Endothelial cell of umbilical vein (primary cell): ENCODE results near the gene MEGF11. TPM values are rescaled to one million over a fixed set of nuclear protein-coding genes. Genes with fewer than 3 reads are reported as not detected.

Experiments used
- BruUV-seq: library from RNA; stranded (reverse); fragments of 400-500 nt; replicated peaks from 2 replicates; lab custom pipeline; 2021; lab: Mats Ljungman, UMichigan
- CTCF ChIA-PET: fragments of 300-600, 350-600 bp; sonication (Branson Sonifier 250); formaldehyde crosslinking; loops from one replicate; lab custom pipeline; 2021; ENCODE audit warnings: antibody characterized with exemption, inconsistent platforms; lab: Charles Lee
- POLR2A ChIA-PET: fragments of 300-600, 350-600 bp; sonication (Branson Sonifier 250); formaldehyde crosslinking; loops from one replicate; lab custom pipeline; 2021; ENCODE audit warnings: antibody characterized with exemption, inconsistent platforms; lab: Charles Lee
- DNase-seq: peaks from one replicate; pipeline ENCODE4 v3.0.0-alpha.2; 2011; ENCODE audit warnings: low read depth, low spot score
- FAIRE-seq: peaks from 2 replicates; lab custom pipeline; 2011; peaks lifted over from hg19 to GRCh38; lab: Jason Lieb, UNC
- H2AFZ ChIP-seq: 2 replicates; pipeline ENCODE4 v1.6.0; 2012; ENCODE audit warnings: low read depth, low read length, control low read depth, inconsistent platforms
- H3K27ac ChIP-seq: 2 replicates; pipeline ENCODE4 v1.5.1; 2011; ENCODE audit warnings: low read depth, mild to moderate bottlenecking, control low read depth, low read length, moderate library complexity; ENCODE audit not compliant: insufficient read depth
- H3K27me3 ChIP-seq, 2 experiments: 2 replicates each; pipeline versions ENCODE4 v1.6.0 to v1.6.1; 2011; ENCODE audit warnings: low read length in 2 of 2, mixed read lengths in 1 of 2; ENCODE audit not compliant: control insufficient read depth in 2 of 2, insufficient read depth in 2 of 2
- H3K36me3 ChIP-seq, 2 experiments: 2 replicates in 1 of 2; 3 replicates in 1 of 2; pipeline ENCODE4 v1.5.1; 2011; ENCODE audit warnings: low read length in 2 of 2, mild to moderate bottlenecking in 1 of 2, moderate library complexity in 1 of 2; ENCODE audit not compliant: control insufficient read depth in 2 of 2, insufficient read depth in 2 of 2; ENCODE audit errors: extremely low read depth in 1 of 2
- H3K4me1 ChIP-seq: 3 replicates; pipeline ENCODE4 v1.5.1; 2011; ENCODE audit warnings: mild to moderate bottlenecking, low read length; ENCODE audit not compliant: control insufficient read depth, insufficient read depth; ENCODE audit errors: extremely low read depth
- H3K4me2 ChIP-seq: 2 replicates; pipeline ENCODE4 v1.6.1; 2011; ENCODE audit warnings: low read length, control low read depth, mixed read lengths; ENCODE audit not compliant: insufficient read depth
- H3K4me3 ChIP-seq, 3 experiments: fragments of 200-600 bp in 1 of 3; sonication (generic), shearing (Covaris generic) in 1 of 3; replicated peaks in 1 of 3; 2 replicates each; pipeline ENCODE4 v1.5.1; 2011 to 2016; ENCODE audit warnings: control low read depth in 3 of 3, low read length in 3 of 3, mild to moderate bottlenecking in 2 of 3, inconsistent platforms in 1 of 3, low read depth in 1 of 3, moderate library complexity in 1 of 3; ENCODE audit not compliant: insufficient read depth in 1 of 3
- H3K79me2 ChIP-seq: 2 replicates; pipeline ENCODE4 v1.6.0; 2012; ENCODE audit warnings: low read length, inconsistent platforms; ENCODE audit not compliant: control insufficient read depth, insufficient read depth
- H3K9ac ChIP-seq: replicated peaks from 2 replicates; pipeline ENCODE3; 2011; ENCODE audit warnings: low read length, control low read depth; ENCODE audit not compliant: insufficient read depth; ENCODE audit errors: extremely low read depth
- H3K9me1 ChIP-seq: replicated peaks from 3 replicates; pipeline ENCODE4 v1.6.0; 2011; ENCODE audit warnings: mild to moderate bottlenecking, low read length; ENCODE audit not compliant: control insufficient read depth, insufficient read depth; ENCODE audit errors: extremely low read depth
- H3K9me3 ChIP-seq: replicated peaks from 2 replicates; pipeline ENCODE4 v1.5.1; 2012; ENCODE audit warnings: low read length, inconsistent platforms; ENCODE audit not compliant: control insufficient read depth, insufficient read depth
- H4K20me1 ChIP-seq: replicated peaks from 2 replicates; pipeline ENCODE3; 2011; ENCODE audit warnings: mild to moderate bottlenecking, low read length; ENCODE audit not compliant: control insufficient read depth, insufficient read depth; ENCODE audit errors: extremely low read depth
- CTCF ChIP-seq, 2 donors: IDR thresholded peaks; 1 replicate in 1 of 2; 2 replicates in 1 of 2; pipeline ENCODE4 v1.5.1; 2011; ENCODE audit warnings: low read length in 2 of 2, mild to moderate bottlenecking in 2 of 2, moderate library complexity in 2 of 2, control low read depth in 1 of 2, inconsistent platforms in 1 of 2, low read depth in 1 of 2; ENCODE audit not compliant: insufficient read depth in 1 of 2; ENCODE audit errors: extremely low read depth in 1 of 2
- GATA2 ChIP-seq: IDR thresholded peaks from 2 replicates; pipeline ENCODE4 v1.7.0; 2011; ENCODE audit warnings: low read depth, mild to moderate bottlenecking, moderate library complexity, mixed read lengths, low read length; ENCODE audit not compliant: insufficient read length, insufficient read depth
- MYC ChIP-seq: IDR thresholded peaks from one replicate; pipeline ENCODE4 v1.6.1; 2011; ENCODE audit warnings: mild to moderate bottlenecking, low read depth, low read length
- POLR2AphosphoS5 ChIP-seq: IDR thresholded peaks from 2 replicates; pipeline ENCODE4 v1.6.1; 2012; ENCODE audit warnings: low read depth, mild to moderate bottlenecking, control low read depth, low read length, moderate library complexity; ENCODE audit not compliant: insufficient read depth
- dilution Hi-C: fragments of 300-500 bp; cut with MboI; formaldehyde crosslinking; loops from one replicate; pipeline ENCODE4 v1.15.0; 2019; ENCODE audit warnings: low sequenced_read_pairs; ENCODE audit not compliant: extremely low pct_ligation_motif_present
- intact Hi-C: fragments of 100-400 bp; cut with micrococcal nuclease; formaldehyde crosslinking; loops from one replicate; pipeline ENCODE4 v1.10.0; 2022
- polyA plus RNA-seq, 4 experiments: library from polyadenylated mRNA; depleted of rRNA in 3 of 4; stranded (reverse) in 3 of 4; unstranded in 1 of 4; fragments of >200 nt; gene quantifications; 2 replicates each; pipeline versions ENCODE4 v1.2.1 to v1.2.3, GENCODE V29; 2011 to 2012; ENCODE audit warnings: missing spikeins in 1 of 4
- total RNA-seq: library from RNA; stranded (reverse); gene quantifications from 2 replicates; pipeline ENCODE4 v1.2.3, GENCODE V29; 2021

MEGF11 gene
- total and polyA plus RNA-seq, 2 donors (not counting 3 experiments of a cell fraction or from before 2014, with no cell fraction given): not detected

DNA sequence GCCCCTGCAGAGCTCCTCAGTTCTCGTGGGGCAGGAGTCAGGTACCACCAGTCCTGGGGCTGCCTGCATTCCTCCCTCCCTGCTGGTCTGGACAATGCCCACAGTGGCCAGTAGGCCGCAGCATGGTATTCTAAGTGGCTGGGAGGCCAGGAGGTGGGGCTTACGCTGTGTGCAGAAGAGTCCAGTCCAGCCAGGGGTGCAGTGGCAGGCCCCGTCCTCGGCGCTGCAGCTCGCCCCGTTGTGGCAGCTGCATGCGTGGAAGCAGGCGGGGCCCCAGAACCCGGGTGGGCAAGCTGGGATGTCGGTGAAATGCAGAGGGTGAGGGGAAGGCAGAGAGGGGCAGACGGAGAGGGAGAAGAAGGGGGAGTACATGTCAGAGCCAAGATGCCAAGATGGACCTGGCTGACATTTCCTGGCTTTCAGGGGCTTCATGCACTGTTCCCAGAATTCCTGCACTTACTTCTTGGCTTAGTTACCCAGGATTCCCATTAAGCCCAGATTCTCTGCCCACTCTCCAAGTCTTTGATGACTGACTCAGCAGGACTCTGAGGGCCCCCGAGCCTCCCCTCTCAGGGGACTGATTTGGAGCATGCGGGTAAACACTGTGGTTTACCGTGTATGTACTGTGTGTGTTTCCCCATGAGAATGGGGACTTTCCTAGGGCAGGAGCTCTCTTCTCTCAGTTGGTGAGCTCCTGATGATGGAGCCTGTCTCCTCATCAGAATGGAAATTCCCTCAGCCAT lies 336.7 kb downstream of the MEGF11 start:
- no peak overlapping the region for H2AFZ ChIP-seq
- ChIA-PET CTCF (interaction anchor here (0.9 to 2.2 kb wide), 4 partner anchors 15 to 276 kb away, joined by 3 to 6 read pairs (median 4); partner anchors contain the start of gene RAB11A), POLR2A (no interaction called here)
- peak; percentile 52 for DNase-seq
- no TSS peak for BruUV-seq
- peak; percentile 74 for FAIRE-seq
- no peaks in the 10 kb centered on the region for H3K79me2 ChIP-seq
- TF ChIP-seq CTCF (IDR thresholded peaks at IDR 0.05; ENCODE audit: extremely low read depth in 1 of 2, insufficient read depth in 1 of 2, low read depth in 1 of 2, low read length in 2 of 2) (peak; percentile 54 to 62), MYC (no peak)
- no peaks in the 10 kb centered on the region for H3K9me3 ChIP-seq
- no peak overlapping the region for H3K27ac ChIP-seq
- H3K36me3 ChIP-seq: peaks cover 0 to 5% of the 10 kb centered on the region in 2 experiments
- H3K4me2 ChIP-seq: no peak overlapping the region
- H4K20me1 ChIP-seq: no peaks in the 10 kb centered on the region
- no peaks in the 10 kb centered on the region for H3K9me1 ChIP-seq
- no peak overlapping the region for H3K9ac ChIP-seq
- dilution Hi-C loops: no loop called here
- H3K27me3 ChIP-seq: no peaks in the 10 kb centered on the region
- H3K4me3 ChIP-seq: no peak overlapping the region
- intact Hi-C loops: loop anchor here (2.0 to 10.0 kb wide), 2 partner anchors 274 to 368 kb away; no protein-coding TSS in a partner anchor
- no peaks in the 10 kb centered on the region for H3K4me1 ChIP-seq

DNA sequence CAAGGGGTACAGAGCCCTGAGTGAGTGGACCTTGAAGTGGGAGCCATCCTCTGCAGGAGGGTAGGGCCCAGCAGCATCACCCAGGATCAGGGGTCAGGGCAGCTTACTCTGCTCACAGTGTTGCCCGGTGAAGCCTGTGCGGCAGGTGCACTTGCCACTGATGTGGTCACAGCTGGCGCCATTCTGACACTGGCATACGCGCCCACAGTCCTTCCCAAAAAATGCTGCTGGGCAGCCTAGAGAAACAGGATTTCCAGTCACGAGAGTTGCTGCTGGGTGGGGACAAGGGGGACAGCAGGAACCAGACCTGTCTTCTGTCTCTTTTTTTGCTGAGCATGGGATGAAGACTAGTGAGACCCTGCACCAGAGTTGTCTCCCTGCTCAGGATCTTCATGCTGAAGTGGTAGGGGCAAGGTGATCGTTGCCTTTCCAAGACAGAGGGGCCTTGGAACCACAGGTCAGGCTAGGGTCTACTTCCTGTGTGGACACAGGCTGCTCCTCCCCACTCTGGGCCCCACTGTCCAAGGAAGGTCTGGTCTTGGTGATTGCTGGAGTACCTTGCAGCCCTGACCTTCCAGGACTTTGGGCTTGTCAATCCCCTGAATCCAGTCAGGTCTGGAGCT lies 337.4 kb downstream of the MEGF11 start:
- TF ChIP-seq GATA2: no peak
- no peak for TF ChIP-seq POLR2AphosphoS5
- Histone ChIP-seq H3K4me1 (no peaks in the 10 kb centered on the region), H3K9me3 (no peaks in the 10 kb centered on the region), H3K4me2 (no peak overlapping the region), H3K4me3 (no peak overlapping the region), H3K36me3 (peaks cover 0 to 5% of the 10 kb centered on the region in 2 experiments), H4K20me1 (no peaks in the 10 kb centered on the region), H3K27me3 (no peaks in the 10 kb centered on the region), H3K79me2 (no peaks in the 10 kb centered on the region), H3K9ac (no peak overlapping the region), H3K9me1 (no peaks in the 10 kb centered on the region), H3K27ac (no peak overlapping the region), H2AFZ (no peak overlapping the region)
- intact Hi-C loops: loop anchor here (2.0 to 10.0 kb wide), 2 partner anchors 275 to 369 kb away; no protein-coding TSS in a partner anchor
- DNase-seq (no peak), FAIRE-seq (no peak)
- dilution Hi-C loops: no loop called here
- BruUV-seq: no TSS peak
- POLR2A ChIA-PET: no interaction called here
- CTCF ChIA-PET: interaction anchor here (1.5 to 2.2 kb wide), 2 partner anchors 20 to 47 kb away, joined by 3 to 5 read pairs; partner anchors contain the start of gene RAB11A
